PC-3 (cell line): ENCODE results near the gene BEND5. TPM values are rescaled to one million over a fixed set of nuclear protein-coding genes. Genes with fewer than 3 reads are reported as not detected.

Experiments used
- ATAC-seq: fragments of 200-7000 bp; cut with Tn5 transposase; 2 replicates; pipeline ENCODE4 v1.9.1; 2020; ENCODE audit warnings: mild to moderate bottlenecking, moderate library complexity
- BruUV-seq: library from RNA; stranded (reverse); fragments of 400-500 nt; replicated peaks from 2 replicates; lab custom pipeline; 2021; lab: Mats Ljungman, UMichigan
- CTCF ChIA-PET: fragments of 300-600 bp; sonication (Branson Sonifier 250); formaldehyde crosslinking; loops from one replicate; lab custom pipeline; 2022; ENCODE audit warnings: antibody characterized with exemption; lab: Charles Lee
- POLR2A ChIA-PET: fragments of 300-600 bp; sonication (Branson Sonifier 250); formaldehyde crosslinking; loops from one replicate; lab custom pipeline; 2022; ENCODE audit warnings: antibody characterized with exemption; ENCODE audit not compliant: unreplicated experiment; lab: Charles Lee
- DNase-seq: peaks from one replicate; pipeline ENCODE4 v3.0.0-alpha.2; 2015
- H2AFZ ChIP-seq: fragments of 300-600 bp; sonication (generic); 2 replicates; pipeline ENCODE4 v1.6.0; 2016; ENCODE audit warnings: antibody characterized with exemption, low read length
- H3F3A ChIP-seq: fragments of 300-600 bp; sonication (generic); one replicate; pipeline ENCODE4 v1.6.0; 2017; ENCODE audit warnings: antibody characterized with exemption, low read length, control low read depth, mild to moderate bottlenecking; ENCODE audit not compliant: unreplicated experiment
- H3K27ac ChIP-seq: fragments of 300-600 bp; sonication (generic); 2 replicates; pipeline ENCODE4 v1.5.1; 2016; ENCODE audit warnings: mild to moderate bottlenecking, low read length
- H3K27me3 ChIP-seq: fragments of 300-600 bp; sonication (generic); 2 replicates; pipeline ENCODE4 v1.6.1; 2016; ENCODE audit warnings: low read length, mixed read lengths
- H3K36me3 ChIP-seq: fragments of 300-600 bp; sonication (generic); 2 replicates; pipeline ENCODE4 v1.6.1; 2016; ENCODE audit warnings: low read depth, mixed run types, low read length, mixed read lengths
- H3K4me1 ChIP-seq: fragments of 300-600 bp; sonication (generic); 2 replicates; pipeline ENCODE4 v1.5.1; 2016; ENCODE audit warnings: low read length; ENCODE audit not compliant: insufficient read depth
- H3K4me2 ChIP-seq: fragments of 300-600 bp; sonication (generic); 2 replicates; pipeline ENCODE4 v1.6.0; 2016; ENCODE audit warnings: low read length
- H3K4me3 ChIP-seq: fragments of 300-600 bp; sonication (generic); 2 replicates; pipeline ENCODE4 v1.5.1; 2016; ENCODE audit warnings: mild to moderate bottlenecking, low read length, mixed read lengths
- H3K79me2 ChIP-seq: fragments of 300-600 bp; sonication (generic); 2 replicates; pipeline ENCODE4 v1.6.1; 2017; ENCODE audit warnings: low read length, mixed read lengths
- H3K9ac ChIP-seq: fragments of 300-600 bp; sonication (generic); 2 replicates; pipeline ENCODE4 v1.6.0; 2016; ENCODE audit warnings: mild to moderate bottlenecking, low read length
- H3K9me2 ChIP-seq: fragments of 300-600 bp; sonication (generic); replicated peaks from 2 replicates; pipeline ENCODE4 v1.6.1; 2016; ENCODE audit warnings: mixed run types, low read length, mixed read lengths
- H3K9me3 ChIP-seq: fragments of 300-600 bp; sonication (generic); 2 replicates; pipeline ENCODE4 v1.6.1; 2016; ENCODE audit warnings: low read length, mixed read lengths
- H4K20me1 ChIP-seq: fragments of 300-600 bp; sonication (generic); 2 replicates; pipeline ENCODE4 v1.6.1; 2016; ENCODE audit warnings: low read length, mixed read lengths
- EZH2 ChIP-seq: fragments of 300-600 bp; sonication (generic); IDR thresholded peaks from one replicate; pipeline ENCODE4 v1.6.1; 2017; ENCODE audit warnings: antibody characterized with exemption, mild to moderate bottlenecking, low read length; ENCODE audit not compliant: unreplicated experiment
- EZH2phosphoT487 ChIP-seq: fragments of 300-600 bp; sonication (generic); IDR thresholded peaks from 2 replicates; pipeline ENCODE4 v1.6.1; 2018; ENCODE audit warnings: mild to moderate bottlenecking, antibody characterized with exemption, low read length, borderline replicate concordance
- intact Hi-C: fragments of 100-400 bp; cut with micrococcal nuclease; formaldehyde crosslinking; loops from 2 replicates; pipeline ENCODE4 v1.9.0; 2023
- total RNA-seq: library from RNA; depleted of rRNA; stranded (reverse); fragments of >200 nt; gene quantifications from 2 replicates; pipeline ENCODE4 v1.2.3, GENCODE V29; 2014
- TF ChIP-seq, protein P1 (sequence below): fragments of 300-600 bp; sonication (generic); conservative IDR thresholded peaks from 2 replicates; pipeline ENCODE4 v1.5.1; 2017; ENCODE audit warnings: antibody characterized with exemption, low read depth, mild to moderate bottlenecking, low read length

BEND5 gene
- total RNA-seq, 1 experiment from 2014 or later = 3.1 TPM

DNA sequence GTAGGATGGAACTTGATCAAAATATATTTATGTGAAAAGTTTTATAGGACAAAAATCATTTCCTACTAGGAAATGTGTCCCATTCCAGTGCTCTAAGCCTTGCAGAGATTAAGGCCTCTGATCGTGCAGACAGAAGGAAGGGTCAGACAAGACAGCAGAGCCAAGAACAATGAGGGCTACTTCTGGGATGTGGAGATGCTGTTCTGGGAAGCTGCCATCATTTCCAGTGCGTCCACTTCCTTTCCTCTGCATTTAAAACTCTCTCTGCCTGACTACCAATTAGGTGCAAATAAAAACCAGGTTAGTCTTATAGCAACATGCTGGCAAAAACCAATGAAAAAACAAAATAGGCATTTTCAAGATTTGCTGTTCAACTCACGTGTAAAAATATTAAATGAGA lies 36.1 kb downstream of the BEND5 start:
- Histone ChIP-seq H3K4me3 (no peak overlapping the region), H2AFZ (no peak overlapping the region), H3F3A (no peaks in the 10 kb centered on the region), H3K9me2 (no peaks in the 10 kb centered on the region), H3K9me3 (no peaks in the 10 kb centered on the region), H3K27me3 (no peaks in the 10 kb centered on the region), H3K36me3 (no peaks in the 10 kb centered on the region), H3K79me2 (no peaks in the 10 kb centered on the region), H3K9ac (no peak overlapping the region), H3K27ac (no peak overlapping the region), H4K20me1 (no peaks in the 10 kb centered on the region), H3K4me2 (no peak overlapping the region), H3K4me1 (peaks cover 14% of the 10 kb centered on the region)
- ATAC-seq (no peak), DNase-seq (no peak)
- POLR2A ChIA-PET = no interaction called here
- BruUV-seq = no TSS peak
- CTCF ChIA-PET = no interaction called here
- TF ChIP-seq, protein P1, sequence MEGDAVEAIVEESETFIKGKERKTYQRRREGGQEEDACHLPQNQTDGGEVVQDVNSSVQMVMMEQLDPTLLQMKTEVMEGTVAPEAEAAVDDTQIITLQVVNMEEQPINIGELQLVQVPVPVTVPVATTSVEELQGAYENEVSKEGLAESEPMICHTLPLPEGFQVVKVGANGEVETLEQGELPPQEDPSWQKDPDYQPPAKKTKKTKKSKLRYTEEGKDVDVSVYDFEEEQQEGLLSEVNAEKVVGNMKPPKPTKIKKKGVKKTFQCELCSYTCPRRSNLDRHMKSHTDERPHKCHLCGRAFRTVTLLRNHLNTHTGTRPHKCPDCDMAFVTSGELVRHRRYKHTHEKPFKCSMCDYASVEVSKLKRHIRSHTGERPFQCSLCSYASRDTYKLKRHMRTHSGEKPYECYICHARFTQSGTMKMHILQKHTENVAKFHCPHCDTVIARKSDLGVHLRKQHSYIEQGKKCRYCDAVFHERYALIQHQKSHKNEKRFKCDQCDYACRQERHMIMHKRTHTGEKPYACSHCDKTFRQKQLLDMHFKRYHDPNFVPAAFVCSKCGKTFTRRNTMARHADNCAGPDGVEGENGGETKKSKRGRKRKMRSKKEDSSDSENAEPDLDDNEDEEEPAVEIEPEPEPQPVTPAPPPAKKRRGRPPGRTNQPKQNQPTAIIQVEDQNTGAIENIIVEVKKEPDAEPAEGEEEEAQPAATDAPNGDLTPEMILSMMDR = no peak
- TF ChIP-seq EZH2phosphoT487 = no peak
- TF ChIP-seq EZH2 = no peak
- intact Hi-C loops = no loop called here

DNA sequence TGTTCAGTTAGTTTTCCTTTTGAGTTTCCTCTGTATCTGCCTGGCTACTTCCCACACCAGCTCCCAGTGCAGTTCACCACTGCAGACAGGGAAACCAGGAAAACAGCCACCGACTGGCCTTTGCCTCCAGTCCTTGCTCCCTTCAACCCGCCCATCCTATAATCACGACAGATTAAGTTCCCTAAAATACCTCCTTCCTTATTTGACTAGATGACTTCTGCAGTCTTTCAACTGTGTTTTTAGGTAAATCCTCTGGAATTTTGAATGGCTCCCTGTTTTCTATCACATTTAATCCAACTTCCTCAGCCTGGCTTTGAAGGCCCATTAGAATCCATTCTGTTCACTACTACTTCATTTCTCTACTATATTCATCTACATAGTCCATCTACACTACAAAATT lies 37.6 kb downstream of the BEND5 start:
- H3K36me3 ChIP-seq = no peaks in the 10 kb centered on the region
- DNase-seq (no peak), ATAC-seq (no peak)
- TF ChIP-seq, protein P1 = no peak
- TF ChIP-seq EZH2phosphoT487 (no peak), EZH2 (no peak)
- H3K9ac ChIP-seq = no peak overlapping the region
- H3K9me2 ChIP-seq = no peaks in the 10 kb centered on the region
- H3F3A ChIP-seq = no peaks in the 10 kb centered on the region
- no peak overlapping the region for H3K4me3 ChIP-seq
- H3K9me3 ChIP-seq = no peaks in the 10 kb centered on the region
- no peak overlapping the region for H3K4me2 ChIP-seq
- no TSS peak for BruUV-seq
- peaks cover 7% of the 10 kb centered on the region for H3K4me1 ChIP-seq
- H3K79me2 ChIP-seq = no peaks in the 10 kb centered on the region
- H3K27me3 ChIP-seq = no peaks in the 10 kb centered on the region
- no peak overlapping the region for H2AFZ ChIP-seq
- intact Hi-C loops = no loop called here
- ChIA-PET POLR2A (no interaction called here), CTCF (interaction anchor here (0.6 kb wide), 1 partner anchor 187 kb away, joined by 3 read pairs; no protein-coding TSS in a partner anchor)
- no peaks in the 10 kb centered on the region for H4K20me1 ChIP-seq
- no peak overlapping the region for H3K27ac ChIP-seq

DNA sequence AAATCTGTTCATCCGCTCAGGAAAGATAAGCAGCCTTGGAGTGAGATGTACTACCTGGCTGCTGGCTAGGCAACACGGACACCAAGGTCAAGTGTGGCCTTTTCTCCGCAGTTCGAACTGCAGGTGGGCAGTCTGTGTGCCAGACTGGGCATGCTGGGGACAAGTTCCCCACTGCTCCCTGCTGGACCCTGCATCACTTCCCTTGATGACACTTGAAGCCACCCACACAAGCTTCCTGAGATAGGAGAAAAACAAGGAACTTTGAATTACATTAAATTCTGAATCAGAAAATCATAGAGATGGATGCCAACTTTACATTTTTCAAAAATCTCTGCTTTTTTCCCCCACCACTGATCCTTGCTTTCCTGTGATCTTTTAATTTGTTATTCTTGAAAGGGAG lies 38.3 kb downstream of the BEND5 start:
- ChIA-PET POLR2A (no interaction called here), CTCF (interaction anchor here (0.6 kb wide), 1 partner anchor 188 kb away, joined by 3 read pairs; no protein-coding TSS in a partner anchor)
- no peaks in the 10 kb centered on the region for H3K9me3 ChIP-seq
- intact Hi-C loops = no loop called here
- H4K20me1 ChIP-seq = no peaks in the 10 kb centered on the region
- ATAC-seq = no peak
- H3K4me2 ChIP-seq = no peak overlapping the region
- H3F3A ChIP-seq = no peaks in the 10 kb centered on the region
- TF ChIP-seq, protein P1 = no peak
- DNase-seq = no peak
- no peak overlapping the region for H3K4me3 ChIP-seq
- no peaks in the 10 kb centered on the region for H3K27me3 ChIP-seq
- H2AFZ ChIP-seq = no peak overlapping the region
- H3K4me1 ChIP-seq = no peaks in the 10 kb centered on the region
- no peak overlapping the region for H3K27ac ChIP-seq
- no peaks in the 10 kb centered on the region for H3K36me3 ChIP-seq
- no peaks in the 10 kb centered on the region for H3K9me2 ChIP-seq
- H3K79me2 ChIP-seq = no peaks in the 10 kb centered on the region
- H3K9ac ChIP-seq = no peak overlapping the region
- BruUV-seq = no TSS peak
